Measurements from ENCODE around the gene LHFPL2. TPM values are rescaled to one million over a fixed set of nuclear protein-coding genes. Genes with fewer than 3 reads are reported as not detected.

LHFPL2 gene
- total and polyA plus RNA-seq, 2 donors (not counting 1 experiment from before 2014, with no cell fraction given), result 3.8 to 35.5 TPM

DNA sequence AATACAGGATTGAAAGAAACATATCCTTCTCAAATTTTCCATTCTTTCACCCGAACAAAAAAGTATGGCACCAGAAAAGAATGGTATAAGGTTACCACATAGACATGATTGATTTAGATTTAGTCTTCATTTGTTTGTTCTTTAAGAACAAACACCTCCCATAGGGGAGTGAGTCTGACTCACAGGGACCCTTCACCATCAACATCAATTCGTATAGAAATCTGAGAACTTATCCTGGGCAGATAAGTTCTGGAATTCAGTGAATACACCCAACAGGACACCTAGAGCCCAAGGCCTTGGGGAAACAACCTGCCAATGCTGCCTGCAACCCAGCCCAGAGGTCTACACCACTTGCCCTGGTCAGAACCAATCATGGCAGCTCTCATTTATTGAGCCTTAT, 46.2 kb downstream of the LHFPL2 start:
- TF ChIP-seq, protein P1, sequence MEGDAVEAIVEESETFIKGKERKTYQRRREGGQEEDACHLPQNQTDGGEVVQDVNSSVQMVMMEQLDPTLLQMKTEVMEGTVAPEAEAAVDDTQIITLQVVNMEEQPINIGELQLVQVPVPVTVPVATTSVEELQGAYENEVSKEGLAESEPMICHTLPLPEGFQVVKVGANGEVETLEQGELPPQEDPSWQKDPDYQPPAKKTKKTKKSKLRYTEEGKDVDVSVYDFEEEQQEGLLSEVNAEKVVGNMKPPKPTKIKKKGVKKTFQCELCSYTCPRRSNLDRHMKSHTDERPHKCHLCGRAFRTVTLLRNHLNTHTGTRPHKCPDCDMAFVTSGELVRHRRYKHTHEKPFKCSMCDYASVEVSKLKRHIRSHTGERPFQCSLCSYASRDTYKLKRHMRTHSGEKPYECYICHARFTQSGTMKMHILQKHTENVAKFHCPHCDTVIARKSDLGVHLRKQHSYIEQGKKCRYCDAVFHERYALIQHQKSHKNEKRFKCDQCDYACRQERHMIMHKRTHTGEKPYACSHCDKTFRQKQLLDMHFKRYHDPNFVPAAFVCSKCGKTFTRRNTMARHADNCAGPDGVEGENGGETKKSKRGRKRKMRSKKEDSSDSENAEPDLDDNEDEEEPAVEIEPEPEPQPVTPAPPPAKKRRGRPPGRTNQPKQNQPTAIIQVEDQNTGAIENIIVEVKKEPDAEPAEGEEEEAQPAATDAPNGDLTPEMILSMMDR (IDR thresholded peaks at IDR 0.05), result no peak
- no peak for TF ChIP-seq EZH2 (IDR thresholded peaks at IDR 0.05; ENCODE audit: borderline replicate concordance, insufficient read depth, low read depth, low read length, poor library complexity, severe bottlenecking)
- H3K9ac ChIP-seq (ENCODE audit: low read length), result no peak overlapping the region
- H3K27me3 ChIP-seq (replicated peaks in 1 of 4; ENCODE audit: control extremely low read depth in 1 of 4, control insufficient read depth in 3 of 4, insufficient read depth in 4 of 4, low read length in 3 of 4), result no peaks in the 10 kb centered on the region
- no peak overlapping the region for H3K4me3 Mint-ChIP-seq
- POLR2A ChIA-PET, result no interaction called here
- no peak overlapping the region for H3K4me3 ChIP-seq (ENCODE audit: control extremely low read depth in 1 of 5, extremely low read depth in 1 of 5, insufficient read depth in 1 of 5, low read depth in 2 of 5, low read length in 4 of 5)
- no peaks in the 10 kb centered on the region for H3K4me1 ChIP-seq (ENCODE audit: control insufficient read depth in 2 of 2, insufficient read depth in 2 of 2, low read length in 2 of 2)
- DNase-seq (no peak), ATAC-seq (ENCODE audit: low read depth) (no peak)
- CTCF ChIA-PET, result no interaction called here
- H3K79me2 ChIP-seq (ENCODE audit: control insufficient read depth, insufficient read depth, low read length), result no peaks in the 10 kb centered on the region
- no peak overlapping the region for H3K27ac ChIP-seq (ENCODE audit: low read length in 2 of 2)
- H3K9me3 ChIP-seq (ENCODE audit: control extremely low read depth in 1 of 3, control insufficient read depth in 2 of 3, insufficient read depth in 1 of 3, low read length in 2 of 3), result peaks cover 0 to 3% (median 0%) of the 10 kb centered on the region in 3 donors
- no peaks in the 10 kb centered on the region for H3K27me3 Mint-ChIP-seq
- H3K4me2 ChIP-seq (replicated peaks; ENCODE audit: low read depth, low read length, poor library complexity, severe bottlenecking), result no peak overlapping the region
- H3K4me1 Mint-ChIP-seq, result peaks cover 4% of the 10 kb centered on the region
- no peak overlapping the region for H3K27ac Mint-ChIP-seq
- WGBS (ENCODE audit: insufficient coverage), result 83% methylated on average over 1 of the region's 2 CpGs
- H3K9me3 Mint-ChIP-seq (ENCODE audit: insufficient read depth), result no peaks in the 10 kb centered on the region
- intact Hi-C loops (cut with micrococcal nuclease), result no loop called here
- H2AFZ ChIP-seq (ENCODE audit: insufficient read depth, low read depth, low read length, poor library complexity, severe bottlenecking), result no peak overlapping the region
- no peaks in the 10 kb centered on the region for H3K36me3 ChIP-seq (replicated peaks in 1 of 2; ENCODE audit: control extremely low read depth in 1 of 2, control insufficient read depth in 1 of 2, extremely low read depth in 1 of 2, insufficient read depth in 2 of 2, low read length in 1 of 2)
- no peaks in the 10 kb centered on the region for H4K20me1 ChIP-seq (ENCODE audit: control insufficient read depth, insufficient read depth, low read length, poor library complexity, severe bottlenecking)

DNA sequence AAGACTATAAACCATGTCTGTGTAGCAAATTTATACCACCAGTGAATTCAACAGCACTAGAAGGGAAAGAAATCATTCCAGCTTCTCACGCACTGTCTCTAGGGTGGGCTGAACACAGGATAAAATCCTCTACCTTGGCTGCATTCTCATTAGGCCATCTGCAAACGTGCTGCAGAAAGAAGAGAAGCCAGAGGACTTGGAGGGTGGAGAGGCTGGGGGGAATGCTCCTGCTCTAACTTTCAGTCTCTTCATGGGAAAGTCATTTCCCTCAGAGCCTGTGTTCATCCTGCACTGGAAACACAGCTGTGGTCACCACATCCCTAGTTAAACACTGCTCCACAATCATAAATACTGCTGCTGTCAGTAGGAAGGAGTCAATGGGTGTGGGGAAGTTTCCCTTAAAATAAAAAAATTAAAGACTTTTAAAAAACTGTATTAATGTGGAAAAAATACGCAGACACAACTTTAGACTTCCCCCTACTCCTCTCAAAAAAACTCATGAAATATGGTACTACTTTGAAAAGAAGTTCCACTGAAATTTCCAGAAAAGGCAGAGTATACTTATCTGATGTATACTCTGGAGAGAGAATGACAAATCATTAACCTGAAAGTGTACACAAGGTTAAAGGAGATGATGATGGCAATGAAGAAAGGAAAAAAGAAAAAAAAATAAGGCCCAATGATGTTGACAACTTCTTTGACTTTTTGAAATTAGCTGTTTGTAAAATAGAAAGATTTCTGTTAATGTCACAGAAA, 46.8 kb downstream of the LHFPL2 start:
- Histone ChIP-seq H3K4me2 (replicated peaks; ENCODE audit: low read depth, low read length, poor library complexity, severe bottlenecking) (no peak overlapping the region), H3K36me3 (replicated peaks in 1 of 2; ENCODE audit: control extremely low read depth in 1 of 2, control insufficient read depth in 1 of 2, extremely low read depth in 1 of 2, insufficient read depth in 2 of 2, low read length in 1 of 2) (no peaks in the 10 kb centered on the region), H3K4me3 (ENCODE audit: control extremely low read depth in 1 of 5, extremely low read depth in 1 of 5, insufficient read depth in 1 of 5, low read depth in 2 of 5, low read length in 4 of 5) (no peak overlapping the region), H3K27me3 (replicated peaks in 1 of 4; ENCODE audit: control extremely low read depth in 1 of 4, control insufficient read depth in 3 of 4, insufficient read depth in 4 of 4, low read length in 3 of 4) (no peaks in the 10 kb centered on the region), H4K20me1 (ENCODE audit: control insufficient read depth, insufficient read depth, low read length, poor library complexity, severe bottlenecking) (no peaks in the 10 kb centered on the region), H3K4me1 (ENCODE audit: control insufficient read depth in 2 of 2, insufficient read depth in 2 of 2, low read length in 2 of 2) (no peaks in the 10 kb centered on the region), H3K79me2 (ENCODE audit: control insufficient read depth, insufficient read depth, low read length) (no peaks in the 10 kb centered on the region), H2AFZ (ENCODE audit: insufficient read depth, low read depth, low read length, poor library complexity, severe bottlenecking) (no peak overlapping the region), H3K9ac (ENCODE audit: low read length) (no peak overlapping the region), H3K9me3 (ENCODE audit: control extremely low read depth in 1 of 3, control insufficient read depth in 2 of 3, insufficient read depth in 1 of 3, low read length in 2 of 3) (peaks cover 0 to 3% (median 0%) of the 10 kb centered on the region in 3 donors), H3K27ac (ENCODE audit: low read length in 2 of 2) (no peak overlapping the region)
- ATAC-seq (ENCODE audit: low read depth) (no peak), DNase-seq (no peak)
- H3K9me3 Mint-ChIP-seq (ENCODE audit: insufficient read depth), result no peaks in the 10 kb centered on the region
- H3K27ac Mint-ChIP-seq, result no peak overlapping the region
- peaks cover 4% of the 10 kb centered on the region for H3K4me1 Mint-ChIP-seq
- no peak for TF ChIP-seq EZH2 (IDR thresholded peaks at IDR 0.05; ENCODE audit: borderline replicate concordance, insufficient read depth, low read depth, low read length, poor library complexity, severe bottlenecking)
- TF ChIP-seq, protein P1 (IDR thresholded peaks at IDR 0.05), result no peak
- POLR2A ChIA-PET, result no interaction called here
- intact Hi-C loops (cut with micrococcal nuclease), result no loop called here
- H3K4me3 Mint-ChIP-seq, result no peak overlapping the region
- CTCF ChIA-PET, result no interaction called here
- no peaks in the 10 kb centered on the region for H3K27me3 Mint-ChIP-seq
- WGBS (ENCODE audit: insufficient coverage), result no CpG with 5 or more reads among the region's 3 CpGs
